Esophagus squamous epithelium (tissue), 4 donors: ENCODE data around the gene GPR146.

Experiments used
- POLR2A ChIP-seq, 4 donors: fragments of 450-650 bp; IDR thresholded peaks; one replicate each; pipeline ENCODE4 v1.6.1; 2017; ENCODE audit warnings: antibody characterized with exemption in 4 of 4, mild to moderate bottlenecking in 4 of 4, moderate library complexity in 3 of 4
- TF ChIP-seq, protein P1 (sequence below), 6 experiments: fragments of 450-650 bp in 4 of 6; fragments of 200-600 bp in 2 of 6; sonication (generic) in 2 of 6; IDR thresholded peaks; one replicate each; pipeline ENCODE4 v1.5.1; 2016 to 2019; ENCODE audit warnings: antibody characterized with exemption in 6 of 6, mild to moderate bottlenecking in 4 of 6, moderate library complexity in 4 of 6

DNA sequence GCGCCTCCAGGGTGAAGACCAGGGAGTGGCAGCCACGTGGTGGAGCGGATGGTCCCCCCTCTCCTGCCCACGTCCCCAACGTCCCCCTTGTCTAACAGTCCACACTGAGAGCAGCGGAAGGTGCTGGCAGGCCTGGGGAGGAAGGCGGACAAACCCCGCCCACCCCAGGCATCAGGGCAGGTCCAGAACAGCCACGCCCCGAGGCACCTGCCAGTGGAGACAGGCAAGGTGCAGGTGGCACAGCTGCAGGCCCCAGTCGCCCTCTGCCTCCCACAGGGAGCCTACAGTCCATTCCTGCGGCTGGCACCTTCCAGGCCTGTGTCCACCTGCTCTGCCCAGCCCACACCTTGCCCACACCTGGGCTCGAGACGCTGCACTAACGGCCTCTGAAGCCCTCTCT is 36.4 kb upstream of the GPR146 start:
- TF ChIP-seq, protein P1, sequence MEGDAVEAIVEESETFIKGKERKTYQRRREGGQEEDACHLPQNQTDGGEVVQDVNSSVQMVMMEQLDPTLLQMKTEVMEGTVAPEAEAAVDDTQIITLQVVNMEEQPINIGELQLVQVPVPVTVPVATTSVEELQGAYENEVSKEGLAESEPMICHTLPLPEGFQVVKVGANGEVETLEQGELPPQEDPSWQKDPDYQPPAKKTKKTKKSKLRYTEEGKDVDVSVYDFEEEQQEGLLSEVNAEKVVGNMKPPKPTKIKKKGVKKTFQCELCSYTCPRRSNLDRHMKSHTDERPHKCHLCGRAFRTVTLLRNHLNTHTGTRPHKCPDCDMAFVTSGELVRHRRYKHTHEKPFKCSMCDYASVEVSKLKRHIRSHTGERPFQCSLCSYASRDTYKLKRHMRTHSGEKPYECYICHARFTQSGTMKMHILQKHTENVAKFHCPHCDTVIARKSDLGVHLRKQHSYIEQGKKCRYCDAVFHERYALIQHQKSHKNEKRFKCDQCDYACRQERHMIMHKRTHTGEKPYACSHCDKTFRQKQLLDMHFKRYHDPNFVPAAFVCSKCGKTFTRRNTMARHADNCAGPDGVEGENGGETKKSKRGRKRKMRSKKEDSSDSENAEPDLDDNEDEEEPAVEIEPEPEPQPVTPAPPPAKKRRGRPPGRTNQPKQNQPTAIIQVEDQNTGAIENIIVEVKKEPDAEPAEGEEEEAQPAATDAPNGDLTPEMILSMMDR (IDR thresholded peaks at IDR 0.05): no peak
- TF ChIP-seq POLR2A (IDR thresholded peaks at IDR 0.05): no peak
